ENCODE data around the gene CAPNS2. TPM values are rescaled to one million over a fixed set of nuclear protein-coding genes. Genes with fewer than 3 reads are reported as not detected.

CAPNS2 gene
- total RNA-seq, 1 experiment from 2014 or later = not detected

DNA sequence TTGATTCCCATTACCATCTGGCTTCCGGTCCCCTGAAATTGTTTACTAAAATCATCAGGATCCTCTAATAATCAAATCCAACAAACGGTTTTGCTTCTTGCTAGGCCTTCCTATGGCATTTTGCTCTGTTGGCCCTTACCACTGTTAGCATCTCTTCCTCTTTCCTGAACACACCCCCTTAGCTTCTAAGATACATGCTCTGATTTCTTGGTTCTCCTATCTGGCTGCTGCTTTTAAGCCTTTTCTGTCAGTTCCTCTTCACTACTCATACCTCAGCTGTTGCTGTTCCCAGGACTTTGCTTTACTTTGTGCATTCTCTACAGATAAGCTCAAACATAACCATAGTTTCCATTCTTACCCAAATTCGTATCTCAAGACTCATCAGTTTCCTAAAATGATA is 11.4 kb downstream of the CAPNS2 start:
- Histone ChIP-seq H2BK20ac (ENCODE audit: low read depth, low read length, poor library complexity, severe bottlenecking) (no peak overlapping the region), H3K79me2 (ENCODE audit: insufficient read depth, low read length) (no peaks in the 10 kb centered on the region), H3K56ac (ENCODE audit: insufficient read length, low read depth, low read length) (no peak overlapping the region), H3K23ac (ENCODE audit: insufficient read length, low read depth, low read length) (no peak overlapping the region), H4K91ac (ENCODE audit: insufficient read length, low read depth, low read length) (no peak overlapping the region), H4K8ac (replicated peaks; ENCODE audit: insufficient read length, low read depth, low read length) (no peak overlapping the region), H3K18ac (ENCODE audit: insufficient read length, low read depth, low read length) (no peak overlapping the region), H2BK120ac (ENCODE audit: low read depth, low read length, poor library complexity, severe bottlenecking) (no peak overlapping the region), H2AK5ac (ENCODE audit: insufficient read length, low read length) (no peak overlapping the region), H3K4me1 (ENCODE audit: insufficient read depth, low read length) (no peaks in the 10 kb centered on the region), H3K27ac (ENCODE audit: insufficient read length, low read depth, low read length) (no peak overlapping the region), H2BK5ac (ENCODE audit: insufficient read length, low read length) (no peak overlapping the region), H4K5ac (ENCODE audit: insufficient read length, low read depth, low read length) (no peak overlapping the region), H3K23me2 (ENCODE audit: insufficient read length, low read depth, low read length, poor library complexity, severe bottlenecking) (no peaks in the 10 kb centered on the region), H2BK12ac (ENCODE audit: insufficient read length, low read depth, low read length) (no peak overlapping the region), H3K14ac (ENCODE audit: insufficient read depth, low read length) (no peak overlapping the region), H4K20me1 (ENCODE audit: control insufficient read depth, insufficient read depth, insufficient read length) (no peaks in the 10 kb centered on the region), H2BK15ac (ENCODE audit: low read depth, low read length) (no peak overlapping the region), H3K4me2 (ENCODE audit: insufficient read depth, insufficient read length, low read length) (no peak overlapping the region), H2AFZ (ENCODE audit: low read length) (no peak overlapping the region), H3K79me1 (ENCODE audit: insufficient read depth, low read depth, low read length, poor library complexity, severe bottlenecking) (no peaks in the 10 kb centered on the region), H3K9me3 (ENCODE audit: control insufficient read depth, low read depth, low read length) (no peaks in the 10 kb centered on the region), H3T11ph (ENCODE audit: low read length) (no peak overlapping the region), H3K9ac (ENCODE audit: extremely low read depth, insufficient read length, low read length) (no peak overlapping the region), H3K27me3 (ENCODE audit: insufficient read depth, low read length) (no peaks in the 10 kb centered on the region), H3K4ac (ENCODE audit: low read depth, low read length) (no peak overlapping the region)
- Mint-ChIP-seq H3K27me3 (ENCODE audit: low read depth) (no peaks in the 10 kb centered on the region), H3K36me3 (ENCODE audit: insufficient read depth in 1 of 3, low read depth in 3 of 3) (peaks cover 0 to 2% (median 2%) of the 10 kb centered on the region in 3 experiments; a peak in 3 of 7 replicates), H3K27ac (no peak overlapping the region), H3K4me3 (no peak overlapping the region), H3K9me3 (no peaks in the 10 kb centered on the region), H3K4me1 (no peaks in the 10 kb centered on the region)
- DNase-seq = no peak
- WGBS (ENCODE audit: extremely low coverage, insufficient read length, low lambda C conversion rate) = no CpG with 5 or more reads among the region's 3 CpGs
- TF ChIP-seq, protein P1, sequence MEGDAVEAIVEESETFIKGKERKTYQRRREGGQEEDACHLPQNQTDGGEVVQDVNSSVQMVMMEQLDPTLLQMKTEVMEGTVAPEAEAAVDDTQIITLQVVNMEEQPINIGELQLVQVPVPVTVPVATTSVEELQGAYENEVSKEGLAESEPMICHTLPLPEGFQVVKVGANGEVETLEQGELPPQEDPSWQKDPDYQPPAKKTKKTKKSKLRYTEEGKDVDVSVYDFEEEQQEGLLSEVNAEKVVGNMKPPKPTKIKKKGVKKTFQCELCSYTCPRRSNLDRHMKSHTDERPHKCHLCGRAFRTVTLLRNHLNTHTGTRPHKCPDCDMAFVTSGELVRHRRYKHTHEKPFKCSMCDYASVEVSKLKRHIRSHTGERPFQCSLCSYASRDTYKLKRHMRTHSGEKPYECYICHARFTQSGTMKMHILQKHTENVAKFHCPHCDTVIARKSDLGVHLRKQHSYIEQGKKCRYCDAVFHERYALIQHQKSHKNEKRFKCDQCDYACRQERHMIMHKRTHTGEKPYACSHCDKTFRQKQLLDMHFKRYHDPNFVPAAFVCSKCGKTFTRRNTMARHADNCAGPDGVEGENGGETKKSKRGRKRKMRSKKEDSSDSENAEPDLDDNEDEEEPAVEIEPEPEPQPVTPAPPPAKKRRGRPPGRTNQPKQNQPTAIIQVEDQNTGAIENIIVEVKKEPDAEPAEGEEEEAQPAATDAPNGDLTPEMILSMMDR (conservative IDR thresholded peaks at IDR 0.05) = no peak

Data from H9 (cell line).